K562 (cell line): ENCODE results near the gene P2RY11. TPM values are rescaled to one million over a fixed set of nuclear protein-coding genes. Genes with fewer than 3 reads are reported as not detected.

ENCODE experiments used
- BRD4 ChIP-seq: fragments of 200-600 bp; sonication (generic); IDR thresholded peaks from 2 replicates; pipeline ENCODE4 v1.6.1; 2017; ENCODE audit warnings: inconsistent platforms
- CREB5 ChIP-seq: fragments of 250-450 bp; sonication (Bioruptor Pico); IDR thresholded peaks from 2 replicates; pipeline ENCODE4 v1.5.0; 2020; ENCODE audit warnings: mild to moderate bottlenecking
- HOMEZ ChIP-seq: fragments of 250-450 bp; sonication (Bioruptor Pico); IDR thresholded peaks from 2 replicates; pipeline ENCODE4 v1.4.0; 2020; ENCODE audit warnings: mild to moderate bottlenecking, moderate library complexity
- HSF4 ChIP-seq: fragments of 250-450 bp; sonication (Bioruptor Pico); IDR thresholded peaks from 2 replicates; pipeline ENCODE4 v2.1.2; 2022; ENCODE audit warnings: mild to moderate bottlenecking, moderate library complexity, borderline replicate concordance
- KHSRP ChIP-seq: fragments of 450-650 bp; IDR thresholded peaks from 2 replicates; pipeline ENCODE4 v1.6.1; 2017
- NR2C2 ChIP-seq, 2 experiments: fragments of 200-800 bp in 1 of 2; sonication (Bioruptor generic) in 1 of 2; sonication (generic) in 1 of 2; formaldehyde crosslinking in 1 of 2; IDR thresholded peaks; 2 replicates each; pipeline versions ENCODE4 v1.6.1 to v1.8.0; 2016 to 2022; ENCODE audit warnings: mild to moderate bottlenecking in 1 of 2, missing compliant biosample characterization in 1 of 2, missing genetic modification characterization in 1 of 2, missing genetic modification reagents in 1 of 2
- POLR2A ChIP-seq: fragments of 450-650 bp; conservative IDR thresholded peaks from 2 replicates; pipeline ENCODE4 v1.6.1; 2016
- POLR2AphosphoS2 ChIP-seq: IDR thresholded peaks from 2 replicates; pipeline ENCODE4 v1.6.1; 2012; ENCODE audit warnings: low read length, improper control_type of control experiment
- SRSF1 ChIP-seq: fragments of 200-400 bp; formaldehyde crosslinking; IDR thresholded peaks from 2 replicates; pipeline ENCODE4 v1.6.1; 2017; ENCODE audit warnings: mild to moderate bottlenecking, low read depth, low read length, moderate library complexity
- TAF1 ChIP-seq: IDR thresholded peaks from 2 replicates; pipeline ENCODE4 v1.6.1; 2011; ENCODE audit warnings: mild to moderate bottlenecking, low read length, moderate library complexity; ENCODE audit not compliant: insufficient read depth, control insufficient read depth, severe bottlenecking; ENCODE audit errors: extremely low read depth
- ZBTB7A ChIP-seq: IDR thresholded peaks from 2 replicates; pipeline ENCODE4 v1.6.1; 2011; ENCODE audit warnings: low read depth, mild to moderate bottlenecking, low read length, moderate library complexity, borderline replicate concordance; ENCODE audit not compliant: control insufficient read depth
- ZNF197 ChIP-seq: fragments of 200-800 bp; sonication (Bioruptor generic); IDR thresholded peaks from 2 replicates; pipeline ENCODE4 v1.6.1; 2016; ENCODE audit warnings: low read depth, missing genetic modification characterization, missing compliant biosample characterization
- ZNF277 ChIP-seq: fragments of 250-450 bp; sonication (Bioruptor Pico); IDR thresholded peaks from 2 replicates; pipeline ENCODE4 v1.8.0; 2022; ENCODE audit warnings: inconsistent platforms, mild to moderate bottlenecking, moderate library complexity, borderline replicate concordance
- ZNF57 ChIP-seq: fragments of 450-650 bp; formaldehyde crosslinking; IDR thresholded peaks from 2 replicates; pipeline ENCODE4 v1.4.0; 2020; ENCODE audit warnings: mild to moderate bottlenecking, moderate library complexity
- polyA plus RNA-seq, 8 experiments: library from polyadenylated mRNA; depleted of rRNA in 4 of 8; stranded (reverse) in 5 of 8; unstranded in 3 of 8; fragments of >200 nt; fragmentation: Nextera tagmentation in 2 of 8; fragmentation: Illumina TruSeq in 1 of 8; extraction: Ambion mirVana in 2 of 8; extraction: Trizol in 1 of 8; gene quantifications; 2 replicates each; pipeline versions ENCODE4 v1.2.1 to v1.2.3, GENCODE V29; 2011 to 2014; ENCODE audit warnings: inconsistent platforms in 1 of 8, missing spikeins in 1 of 8
- total RNA-seq, 7 experiments: library from RNA; depleted of rRNA in 6 of 7; stranded (reverse); fragments of >200 nt in 6 of 7; fragmentation: Illumina TruSeq in 2 of 7; extraction: Trizol in 2 of 7; gene quantifications; 2 replicates each; pipeline versions ENCODE4 v1.2.1 to v1.2.3, GENCODE V29; 2011 to 2021; ENCODE audit warnings: low replicate concordance in 1 of 7
- TF ChIP-seq, protein P1 (sequence below), 3 experiments: fragments of 200-800 bp in 1 of 3; sonication (Bioruptor generic) in 1 of 3; sonication (generic) in 1 of 3; formaldehyde crosslinking in 1 of 3; IDR thresholded peaks; 2 replicates each; pipeline versions ENCODE4 v1.6.1 to v1.8.0; 2016 to 2022; ENCODE audit warnings: mild to moderate bottlenecking in 2 of 3, missing compliant biosample characterization in 2 of 3, missing genetic modification characterization in 2 of 3, missing genetic modification reagents in 1 of 3

P2RY11 gene
- total and polyA plus RNA-seq, 9 of the 15 experiments (the other 6 are each of a cell fraction or from before 2014, with no cell fraction given): 0.03 to 10.1 (median 1.5) TPM

DNA sequence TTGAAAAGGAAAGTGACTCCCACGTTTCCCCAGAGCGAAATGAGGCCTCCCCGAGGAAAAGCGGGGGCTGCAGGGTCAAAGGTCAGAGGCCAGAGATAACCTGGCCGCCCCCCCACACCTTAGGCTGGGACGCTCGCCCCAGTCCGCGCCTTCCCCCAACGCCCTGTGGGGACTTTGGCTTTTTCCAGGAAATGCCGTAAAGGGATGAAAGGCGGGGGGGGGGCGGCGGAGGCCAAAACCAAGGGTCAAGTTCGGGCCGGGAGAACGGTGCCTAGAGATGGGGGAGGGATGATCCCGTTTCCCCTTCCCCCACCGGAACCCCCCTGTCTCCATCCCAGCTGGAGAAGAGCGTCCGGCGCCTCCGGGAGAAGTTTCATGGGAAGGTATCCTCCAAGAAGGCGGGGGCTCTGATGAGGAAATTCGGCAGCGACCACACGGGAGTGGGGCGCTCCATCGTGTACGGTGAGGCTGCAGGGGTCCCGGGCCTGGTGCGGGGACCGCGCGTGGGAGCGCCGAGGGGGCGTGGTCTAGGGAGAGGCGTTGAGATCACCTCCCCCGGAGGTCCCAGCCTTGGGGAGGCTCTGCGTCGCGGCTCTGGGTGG, 24.8 kb upstream of the P2RY11 start (continued):
- no peak for TF ChIP-seq ZNF277 (CRISPR knock-in tag)
- TF ChIP-seq TAF1: peak; percentile 23
- TF ChIP-seq POLR2AphosphoS2: no peak
- no peak for TF ChIP-seq CREB5
- TF ChIP-seq KHSRP: no peak
- no peak for TF ChIP-seq ZNF197 (CRISPR knock-in tag)
- TF ChIP-seq POLR2A: no peak
- peak; percentile 74 for TF ChIP-seq ZBTB7A
- TF ChIP-seq NR2C2 (CRISPR knock-in tag; IDR thresholded peaks at IDR 0.05): peak; percentile 96
- peak; percentile 99 for TF ChIP-seq NR2C2 (tag; IDR thresholded peaks at IDR 0.05)
- TF ChIP-seq, protein P1, sequence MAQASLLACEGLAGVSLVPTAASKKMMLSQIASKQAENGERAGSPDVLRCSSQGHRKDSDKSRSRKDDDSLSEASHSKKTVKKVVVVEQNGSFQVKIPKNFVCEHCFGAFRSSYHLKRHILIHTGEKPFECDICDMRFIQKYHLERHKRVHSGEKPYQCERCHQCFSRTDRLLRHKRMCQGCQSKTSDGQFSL (CRISPR knock-in tag; IDR thresholded peaks at IDR 0.05): peak; percentile 98
- TF ChIP-seq, protein P1 (tag; IDR thresholded peaks at IDR 0.05): peak in 1 of 2 experiments; percentile 88; a peak in 2 of 4 replicates
- no peak for TF ChIP-seq HOMEZ (CRISPR knock-in tag)
- 0 out of 2 replicates have a peak, but pooled peaks have one; percentile 31 for TF ChIP-seq BRD4
- TF ChIP-seq SRSF1: no peak
- no peak for TF ChIP-seq ZNF57 (CRISPR knock-in tag)
- TF ChIP-seq HSF4: no peak
